GM18951 (cell line): Measurements from ENCODE around the gene PIGR.

Experiments
- POLR2A ChIP-seq: IDR thresholded peaks from 4 replicates; pipeline ENCODE4 v1.6.1; 2011; ENCODE audit warnings: mild to moderate bottlenecking; ENCODE audit not compliant: insufficient read length, insufficient read depth; ENCODE audit errors: extremely low read depth
- in situ Hi-C: fragments of 300-500 bp; cut with MboI; formaldehyde crosslinking; loops from one replicate; pipeline ENCODE4 v1.12.0; 2022; ENCODE audit warnings: low sequenced_read_pairs, mixed read lengths, inconsistent platforms; ENCODE audit not compliant: unreplicated experiment

PIGR gene

GRCh38 chr1:206921772-206922265 is 24.4 kb downstream of the PIGR start, which contains the start of gene FCMR:
Gene FCMR, minus strand, starts transcription at chr1:206921941. Its CDS starts 87 bp downstream, at chr1:206921854.
- in situ Hi-C loops = no loop called here
- peak; percentile 53 for TF ChIP-seq POLR2A

GRCh38 chr1:206918076-206918475 is 28.2 kb downstream of the PIGR start:
- no peak for TF ChIP-seq POLR2A
- in situ Hi-C loops = no loop called here

GRCh38 chr1:206916000-206916709 is 30.1 kb downstream of the PIGR start:
- TF ChIP-seq POLR2A = no peak
- in situ Hi-C loops = no loop called here

GRCh38 chr1:206915030-206915735 is 31.1 kb downstream of the PIGR start:
- no peak for TF ChIP-seq POLR2A
- in situ Hi-C loops = no loop called here

GRCh38 chr1:206913766-206914537 is 32.3 kb downstream of the PIGR start:
- no peak for TF ChIP-seq POLR2A
- in situ Hi-C loops = loop anchor here (5.0 kb wide), 1 partner anchor 177 kb away; no protein-coding TSS in a partner anchor

GRCh38 chr1:206912445-206913095 is 33.7 kb downstream of the PIGR start:
- in situ Hi-C loops = loop anchor here (5.0 kb wide), 1 partner anchor 175 kb away; no protein-coding TSS in a partner anchor
- TF ChIP-seq POLR2A = no peak

- in situ Hi-C loops = loop anchor here (5.0 kb wide), 1 partner anchor 174 kb away; no protein-coding TSS in a partner anchor
- TF ChIP-seq POLR2A = no peak
Observed at GRCh38 chr1:206911064-206911663, 35.1 kb downstream of the PIGR start.

GRCh38 chr1:206909883-206910318 is 36.4 kb downstream of the PIGR start:
- in situ Hi-C loops = loop anchor here (5.0 kb wide), 1 partner anchor 173 kb away; no protein-coding TSS in a partner anchor
- no peak for TF ChIP-seq POLR2A

- in situ Hi-C loops = no loop called here
- no peak for TF ChIP-seq POLR2A
Observed at GRCh38 chr1:206909161-206909882, 36.9 kb downstream of the PIGR start.

GRCh38 chr1:206908038-206908437 is 38.2 kb downstream of the PIGR start:
- no peak for TF ChIP-seq POLR2A
- in situ Hi-C loops = no loop called here

- in situ Hi-C loops = no loop called here
- TF ChIP-seq POLR2A = no peak
Observed at GRCh38 chr1:206907304-206907991, 38.8 kb downstream of the PIGR start.
